Nephron progenitor cell (in vitro differentiated cells): ENCODE data around the gene CELF4.

ENCODE experiments used
- DNase-seq: peaks from one replicate; pipeline ENCODE4 v3.0.0; 2021
- H3K27ac Mint-ChIP-seq: 2 replicates; pipeline ENCODE4 v1.8.0; 2021; ENCODE audit warnings: mild to moderate bottlenecking, moderate library complexity, mixed read lengths
- H3K27me3 Mint-ChIP-seq: 2 replicates; pipeline ENCODE4 v1.8.0; 2021; ENCODE audit warnings: mild to moderate bottlenecking, low read depth, mixed read lengths; ENCODE audit not compliant: poor library complexity
- H3K36me3 Mint-ChIP-seq: 2 replicates; pipeline ENCODE4 v1.8.0; 2021; ENCODE audit warnings: low read depth, mixed read lengths
- H3K4me1 Mint-ChIP-seq: 2 replicates; pipeline ENCODE4 v1.8.0; 2021; ENCODE audit warnings: mixed read lengths
- H3K4me3 Mint-ChIP-seq: 2 replicates; pipeline ENCODE4 v1.8.0; 2021; ENCODE audit warnings: mild to moderate bottlenecking, moderate library complexity, mixed read lengths
- H3K9me3 Mint-ChIP-seq: 2 replicates; pipeline ENCODE4 v1.8.0; 2021; ENCODE audit warnings: mild to moderate bottlenecking, moderate library complexity, mixed read lengths
- TF ChIP-seq, protein P1 (sequence below): fragments of 200-600 bp; sonication (generic); IDR thresholded peaks from 2 replicates; pipeline ENCODE4 v1.5.0; 2021; ENCODE audit warnings: antibody characterized with exemption

The CELF4 gene

DNA sequence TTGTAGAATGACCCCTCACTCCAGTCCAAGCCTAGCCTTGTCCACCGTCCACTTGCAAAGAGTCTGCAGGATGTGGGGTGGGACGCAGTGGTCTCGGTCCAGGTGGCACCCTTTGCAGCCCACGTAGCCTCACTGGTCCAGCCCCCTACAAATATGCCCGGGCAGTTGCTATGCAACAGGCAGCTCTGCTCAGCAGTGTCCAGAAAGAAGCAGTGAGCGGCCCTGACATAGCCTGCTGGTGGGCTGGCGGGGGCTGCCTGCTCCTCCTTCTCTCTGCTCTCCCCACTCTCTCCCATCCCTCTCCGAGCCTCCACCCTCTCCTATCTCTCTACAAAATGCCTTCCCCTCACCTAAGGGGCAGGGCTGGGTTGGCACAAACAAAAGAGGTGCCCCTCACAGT, 233.4 kb downstream of the CELF4 start:
- H3K4me3 Mint-ChIP-seq: no peak overlapping the region
- peaks cover 2% of the 10 kb centered on the region for H3K27me3 Mint-ChIP-seq
- DNase-seq: no peak
- H3K4me1 Mint-ChIP-seq: peaks cover 56% of the 10 kb centered on the region
- TF ChIP-seq, protein P1, sequence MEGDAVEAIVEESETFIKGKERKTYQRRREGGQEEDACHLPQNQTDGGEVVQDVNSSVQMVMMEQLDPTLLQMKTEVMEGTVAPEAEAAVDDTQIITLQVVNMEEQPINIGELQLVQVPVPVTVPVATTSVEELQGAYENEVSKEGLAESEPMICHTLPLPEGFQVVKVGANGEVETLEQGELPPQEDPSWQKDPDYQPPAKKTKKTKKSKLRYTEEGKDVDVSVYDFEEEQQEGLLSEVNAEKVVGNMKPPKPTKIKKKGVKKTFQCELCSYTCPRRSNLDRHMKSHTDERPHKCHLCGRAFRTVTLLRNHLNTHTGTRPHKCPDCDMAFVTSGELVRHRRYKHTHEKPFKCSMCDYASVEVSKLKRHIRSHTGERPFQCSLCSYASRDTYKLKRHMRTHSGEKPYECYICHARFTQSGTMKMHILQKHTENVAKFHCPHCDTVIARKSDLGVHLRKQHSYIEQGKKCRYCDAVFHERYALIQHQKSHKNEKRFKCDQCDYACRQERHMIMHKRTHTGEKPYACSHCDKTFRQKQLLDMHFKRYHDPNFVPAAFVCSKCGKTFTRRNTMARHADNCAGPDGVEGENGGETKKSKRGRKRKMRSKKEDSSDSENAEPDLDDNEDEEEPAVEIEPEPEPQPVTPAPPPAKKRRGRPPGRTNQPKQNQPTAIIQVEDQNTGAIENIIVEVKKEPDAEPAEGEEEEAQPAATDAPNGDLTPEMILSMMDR: no peak
- H3K27ac Mint-ChIP-seq: no peak overlapping the region
- no peaks in the 10 kb centered on the region for H3K9me3 Mint-ChIP-seq
- H3K36me3 Mint-ChIP-seq: no peaks in the 10 kb centered on the region

GRCh38 chr18:37330173-37330572, 235.4 kb downstream of the CELF4 start:
- DNase-seq: no peak
- TF ChIP-seq, protein P1: no peak
- Mint-ChIP-seq H3K27ac (no peak overlapping the region), H3K4me3 (no peak overlapping the region), H3K36me3 (no peaks in the 10 kb centered on the region), H3K27me3 (peaks cover 2% of the 10 kb centered on the region), H3K4me1 (peaks cover 46% of the 10 kb centered on the region), H3K9me3 (no peaks in the 10 kb centered on the region)

GRCh38 chr18:37328946-37329719, 236.5 kb downstream of the CELF4 start:
- no peak for DNase-seq
- Mint-ChIP-seq H3K36me3 (no peaks in the 10 kb centered on the region), H3K27me3 (peaks cover 2% of the 10 kb centered on the region), H3K4me1 (peaks cover 36% of the 10 kb centered on the region), H3K27ac (no peak overlapping the region), H3K9me3 (no peaks in the 10 kb centered on the region), H3K4me3 (no peak overlapping the region)
- TF ChIP-seq, protein P1: no peak

GRCh38 chr18:37327063-37327577, 238.5 kb downstream of the CELF4 start:
- peaks cover 14% of the 10 kb centered on the region for H3K27me3 Mint-ChIP-seq
- DNase-seq: no peak
- H3K4me3 Mint-ChIP-seq: no peak overlapping the region
- no peak overlapping the region for H3K27ac Mint-ChIP-seq
- TF ChIP-seq, protein P1: no peak
- no peaks in the 10 kb centered on the region for H3K36me3 Mint-ChIP-seq
- H3K4me1 Mint-ChIP-seq: peaks cover 18% of the 10 kb centered on the region
- no peaks in the 10 kb centered on the region for H3K9me3 Mint-ChIP-seq

GRCh38 chr18:37322492-37323035, 243.0 kb downstream of the CELF4 start:
- Mint-ChIP-seq H3K36me3 (no peaks in the 10 kb centered on the region), H3K27ac (no peak overlapping the region), H3K4me3 (no peak overlapping the region), H3K9me3 (no peaks in the 10 kb centered on the region), H3K4me1 (peaks cover 16% of the 10 kb centered on the region), H3K27me3 (peaks cover 14% of the 10 kb centered on the region)
- peak; percentile 58 for DNase-seq
- TF ChIP-seq, protein P1: peak; percentile 66
